OCI-LY1 (cell line): Measurements from ENCODE around the gene TCF3.

Source experiments
- H2AFZ ChIP-seq: fragments of 200-600 bp; sonication (generic), shearing (Covaris generic); 2 replicates; pipeline ENCODE4 v1.6.0; 2014; ENCODE audit warnings: antibody characterized with exemption, mild to moderate bottlenecking, low read length
- H3F3A ChIP-seq: fragments of 200-600 bp; sonication (generic), shearing (Covaris generic); 2 replicates; pipeline ENCODE4 v1.6.0; 2014; ENCODE audit warnings: mild to moderate bottlenecking, antibody characterized with exemption, low read length, moderate library complexity; ENCODE audit not compliant: insufficient read depth
- H3K27ac ChIP-seq: fragments of 200-600 bp; sonication (generic); 2 replicates; pipeline ENCODE4 v1.5.1; 2014; ENCODE audit warnings: low read length, mixed run types, mild to moderate bottlenecking, low read depth; ENCODE audit not compliant: poor library complexity, severe bottlenecking
- H3K27me3 ChIP-seq: fragments of 200-600 bp; sonication (generic); 2 replicates; pipeline ENCODE4 v1.6.0; 2014; ENCODE audit warnings: antibody characterized with exemption, mild to moderate bottlenecking, low read length, moderate library complexity; ENCODE audit not compliant: insufficient read depth
- H3K36me3 ChIP-seq: fragments of 200-600 bp; sonication (generic); 2 replicates; pipeline ENCODE4 v1.6.1; 2014; ENCODE audit warnings: mild to moderate bottlenecking, antibody characterized with exemption, low read length, moderate library complexity, mixed read lengths; ENCODE audit not compliant: insufficient read depth
- H3K4me1 ChIP-seq: fragments of 200-600 bp; sonication (generic); 2 replicates; pipeline ENCODE4 v1.5.1; 2014; ENCODE audit warnings: mild to moderate bottlenecking, low read length, moderate library complexity; ENCODE audit not compliant: insufficient read depth, severe bottlenecking
- H3K4me2 ChIP-seq: fragments of 200-600 bp; sonication (generic), shearing (Covaris generic); 2 replicates; pipeline ENCODE4 v1.6.1; 2014; ENCODE audit warnings: low read length
- H3K4me3 ChIP-seq: fragments of 200-600 bp; sonication (generic); 2 replicates; pipeline ENCODE4 v1.5.1; 2014; ENCODE audit warnings: low read length, low read depth, mild to moderate bottlenecking, mixed read lengths; ENCODE audit not compliant: poor library complexity, severe bottlenecking
- H3K79me2 ChIP-seq: fragments of 200-600 bp; shearing (Covaris generic); 2 replicates; pipeline ENCODE4 v1.6.1; 2016; ENCODE audit warnings: mixed run types, low read length, mixed read lengths; ENCODE audit not compliant: insufficient read depth
- H3K9ac ChIP-seq: fragments of 200-600 bp; sonication (generic), shearing (Covaris generic); 2 replicates; pipeline ENCODE4 v1.6.1; 2014; ENCODE audit warnings: mild to moderate bottlenecking, low read length, mixed read lengths
- H3K9me2 ChIP-seq: fragments of 200-600 bp; sonication (generic), shearing (Covaris generic); 2 replicates; pipeline ENCODE4 v1.6.1; 2014; ENCODE audit warnings: low read depth, mild to moderate bottlenecking, low read length, mixed read lengths
- H3K9me3 ChIP-seq: fragments of 200-600 bp; shearing (Covaris generic); 2 replicates; pipeline ENCODE4 v1.6.1; 2014; ENCODE audit warnings: low read length, mixed read lengths
- H4K20me1 ChIP-seq: fragments of 200-600 bp; sonication (generic), shearing (Covaris generic); 2 replicates; pipeline ENCODE4 v1.6.0; 2016; ENCODE audit warnings: mild to moderate bottlenecking, low read length; ENCODE audit not compliant: insufficient read depth
- EZH2 ChIP-seq: fragments of 200-600 bp; sonication (generic), shearing (Covaris generic); IDR thresholded peaks from 2 replicates; pipeline ENCODE4 v1.8.0; 2017; ENCODE audit warnings: borderline replicate concordance, mixed run types, mild to moderate bottlenecking, antibody characterized with exemption, low read length, moderate library complexity, mixed read lengths
- TF ChIP-seq, protein P1 (sequence below): fragments of 200-600 bp; sonication (generic), shearing (Covaris generic); IDR thresholded peaks from 2 replicates; pipeline ENCODE4 v1.5.1; 2017; ENCODE audit warnings: mild to moderate bottlenecking, antibody characterized with exemption, low read length, moderate library complexity, mixed read lengths

Gene TCF3

DNA sequence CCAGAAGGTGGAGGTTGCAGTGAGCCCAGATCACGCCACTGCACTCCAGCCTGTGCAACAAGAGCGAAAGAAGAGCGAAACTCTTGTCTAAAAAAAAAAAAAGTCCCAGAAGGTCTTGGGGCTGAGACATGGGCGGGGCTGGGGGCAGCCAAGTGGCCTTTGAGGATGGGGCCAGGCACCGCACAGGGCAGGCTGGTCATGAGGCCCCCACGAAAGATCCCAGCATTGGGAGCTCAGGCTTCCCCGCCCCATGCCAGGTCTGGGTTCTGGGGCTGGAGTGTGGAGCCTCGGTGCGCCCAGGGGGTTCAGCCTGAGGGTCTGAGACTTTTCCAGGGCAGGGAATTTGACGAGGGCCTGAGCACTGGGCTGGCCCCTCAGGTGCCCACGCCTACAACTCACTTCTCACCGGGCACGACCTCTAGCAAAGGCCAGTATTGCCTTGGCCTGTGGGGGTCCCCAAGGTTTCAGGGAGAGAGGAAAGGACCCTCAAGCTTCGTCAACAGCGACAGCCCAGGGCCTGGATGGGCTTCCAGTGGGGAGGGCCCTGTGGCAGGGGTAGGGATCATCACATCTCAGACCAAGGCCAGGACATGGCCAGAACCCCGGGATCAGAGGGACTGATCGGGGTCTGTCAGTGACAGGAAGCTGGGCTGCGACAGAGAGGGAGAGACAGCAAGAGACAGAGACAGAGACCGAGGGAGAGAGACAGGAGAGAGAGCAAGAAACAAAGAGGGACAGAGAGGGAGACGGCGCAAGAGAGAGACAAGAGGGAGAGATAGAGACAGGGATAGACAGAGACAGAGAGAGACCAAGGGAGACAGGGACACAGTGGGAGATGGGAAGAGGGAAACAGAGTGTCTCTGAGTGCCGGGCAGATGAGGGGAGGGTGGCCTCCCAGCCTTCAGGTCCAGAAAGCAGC, 76.8 kb downstream of the TCF3 start:
- H3K27ac ChIP-seq, result no peak overlapping the region
- H4K20me1 ChIP-seq, result no peaks in the 10 kb centered on the region
- H3K9ac ChIP-seq, result no peak overlapping the region
- H3K4me2 ChIP-seq, result no peak overlapping the region
- peaks cover 47% of the 10 kb centered on the region for H3K36me3 ChIP-seq
- no peak overlapping the region for H2AFZ ChIP-seq
- no peaks in the 10 kb centered on the region for H3K9me3 ChIP-seq
- no peak for TF ChIP-seq EZH2
- TF ChIP-seq, protein P1, sequence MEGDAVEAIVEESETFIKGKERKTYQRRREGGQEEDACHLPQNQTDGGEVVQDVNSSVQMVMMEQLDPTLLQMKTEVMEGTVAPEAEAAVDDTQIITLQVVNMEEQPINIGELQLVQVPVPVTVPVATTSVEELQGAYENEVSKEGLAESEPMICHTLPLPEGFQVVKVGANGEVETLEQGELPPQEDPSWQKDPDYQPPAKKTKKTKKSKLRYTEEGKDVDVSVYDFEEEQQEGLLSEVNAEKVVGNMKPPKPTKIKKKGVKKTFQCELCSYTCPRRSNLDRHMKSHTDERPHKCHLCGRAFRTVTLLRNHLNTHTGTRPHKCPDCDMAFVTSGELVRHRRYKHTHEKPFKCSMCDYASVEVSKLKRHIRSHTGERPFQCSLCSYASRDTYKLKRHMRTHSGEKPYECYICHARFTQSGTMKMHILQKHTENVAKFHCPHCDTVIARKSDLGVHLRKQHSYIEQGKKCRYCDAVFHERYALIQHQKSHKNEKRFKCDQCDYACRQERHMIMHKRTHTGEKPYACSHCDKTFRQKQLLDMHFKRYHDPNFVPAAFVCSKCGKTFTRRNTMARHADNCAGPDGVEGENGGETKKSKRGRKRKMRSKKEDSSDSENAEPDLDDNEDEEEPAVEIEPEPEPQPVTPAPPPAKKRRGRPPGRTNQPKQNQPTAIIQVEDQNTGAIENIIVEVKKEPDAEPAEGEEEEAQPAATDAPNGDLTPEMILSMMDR, result no peak
- H3K79me2 ChIP-seq, result no peaks in the 10 kb centered on the region
- H3F3A ChIP-seq, result no peaks in the 10 kb centered on the region
- H3K27me3 ChIP-seq, result no peaks in the 10 kb centered on the region
- H3K4me1 ChIP-seq, result no peaks in the 10 kb centered on the region
- no peak overlapping the region for H3K4me3 ChIP-seq
- no peaks in the 10 kb centered on the region for H3K9me2 ChIP-seq

DNA sequence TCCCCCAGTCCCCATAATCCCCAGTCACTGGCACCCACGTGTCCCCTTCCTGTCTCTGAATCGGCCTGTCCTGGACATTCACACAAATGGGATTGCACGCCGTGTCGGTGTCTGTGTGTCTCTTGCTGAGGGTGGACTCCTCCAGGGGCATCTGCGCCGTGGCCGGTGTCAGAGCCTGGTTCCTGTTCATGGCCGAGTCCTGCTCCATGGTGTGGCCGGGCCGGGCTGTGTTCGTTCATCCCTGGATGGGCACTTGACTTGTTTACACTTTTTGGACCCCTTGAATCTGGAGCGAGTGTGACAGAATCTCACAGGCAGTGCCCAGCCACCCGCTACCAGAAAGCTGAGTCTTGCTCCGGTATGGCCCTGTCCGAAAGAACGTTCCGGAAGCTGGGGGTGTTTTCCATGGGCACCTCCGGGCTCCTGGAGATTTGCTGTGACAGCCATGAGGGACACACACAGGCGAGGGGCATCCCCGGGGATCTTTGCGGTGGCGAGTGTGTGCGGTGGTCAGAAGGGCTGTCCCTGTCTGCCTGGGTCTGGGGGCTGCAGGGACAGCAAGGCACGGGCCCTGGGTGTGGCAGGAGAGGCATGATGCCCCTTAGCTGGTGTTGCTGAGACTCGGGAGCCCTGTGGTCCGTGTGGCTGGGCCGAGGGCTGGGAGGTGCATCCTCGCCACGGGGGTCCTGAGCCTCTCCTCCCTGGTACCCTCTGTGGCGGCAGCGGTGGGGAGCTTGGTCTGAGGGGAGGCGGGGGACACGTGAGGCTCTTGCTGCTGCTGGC, 77.9 kb downstream of the TCF3 start:
- TF ChIP-seq, protein P1, result no peak
- TF ChIP-seq EZH2, result no peak
- H2AFZ ChIP-seq, result no peak overlapping the region
- no peaks in the 10 kb centered on the region for H3K9me2 ChIP-seq
- H3K4me3 ChIP-seq, result no peak overlapping the region
- no peak overlapping the region for H3K9ac ChIP-seq
- no peak overlapping the region for H3K4me2 ChIP-seq
- H3K4me1 ChIP-seq, result no peaks in the 10 kb centered on the region
- no peaks in the 10 kb centered on the region for H3K79me2 ChIP-seq
- no peaks in the 10 kb centered on the region for H3K9me3 ChIP-seq
- no peaks in the 10 kb centered on the region for H3F3A ChIP-seq
- peaks cover 37% of the 10 kb centered on the region for H3K36me3 ChIP-seq
- H3K27me3 ChIP-seq, result no peaks in the 10 kb centered on the region
- H3K27ac ChIP-seq, result no peak overlapping the region
- H4K20me1 ChIP-seq, result no peaks in the 10 kb centered on the region

DNA sequence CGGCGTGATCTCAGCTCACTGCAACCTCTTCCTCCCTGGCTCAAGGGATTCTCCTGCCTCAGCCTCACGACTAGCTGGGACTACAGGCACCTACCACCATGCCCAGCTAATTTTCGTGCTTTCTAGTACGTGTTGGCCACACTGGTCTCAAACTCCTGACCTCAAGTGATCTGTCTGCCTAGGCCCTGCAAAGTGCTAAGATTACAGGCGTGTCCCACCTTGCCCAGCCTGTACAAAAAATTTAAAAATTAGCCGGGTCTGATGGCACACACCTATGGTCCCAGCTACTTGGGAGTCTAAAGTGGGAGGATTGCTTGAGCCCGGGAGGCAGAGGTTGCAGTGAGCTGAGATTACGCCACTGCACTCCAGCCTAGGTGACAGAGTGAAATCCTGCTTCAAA, 79.6 kb downstream of the TCF3 start:
- H3K36me3 ChIP-seq, result peaks cover 21% of the 10 kb centered on the region
- no peak overlapping the region for H3K4me3 ChIP-seq
- H3K9me2 ChIP-seq, result no peaks in the 10 kb centered on the region
- no peak overlapping the region for H3K4me2 ChIP-seq
- H3K9ac ChIP-seq, result no peak overlapping the region
- H3F3A ChIP-seq, result no peaks in the 10 kb centered on the region
- H4K20me1 ChIP-seq, result no peaks in the 10 kb centered on the region
- H3K27me3 ChIP-seq, result no peaks in the 10 kb centered on the region
- TF ChIP-seq, protein P1, result no peak
- no peak for TF ChIP-seq EZH2
- H2AFZ ChIP-seq, result no peak overlapping the region
- peaks cover 4% of the 10 kb centered on the region for H3K4me1 ChIP-seq
- H3K27ac ChIP-seq, result no peak overlapping the region
- no peaks in the 10 kb centered on the region for H3K9me3 ChIP-seq
- no peaks in the 10 kb centered on the region for H3K79me2 ChIP-seq
